ENCODE data around the gene PDLIM5. TPM values are rescaled to one million over a fixed set of nuclear protein-coding genes. Genes with fewer than 3 reads are reported as not detected.
A peak's percentile ranks its signal among the peaks of the same experiment; 100 is the strongest.
"Not testable (repeated sequence)": the region's sequence is repeated elsewhere in the genome, so short reads cannot be mapped to it uniquely, and the experiment has no call there.

The PDLIM5 gene
- total RNA-seq, 6 experiments from 2014 or later, result 152 to 240 (median 171) TPM

GRCh38 chr4:94507281-94507680 lies 55.5 kb downstream of the PDLIM5 start:
- TF ChIP-seq CTCF (IDR thresholded peaks at IDR 0.05), result no peak
- no peaks in the 10 kb centered on the region for H3K9me3 Mint-ChIP-seq
- DNase-seq, result no peak
- H3K36me3 Mint-ChIP-seq (ENCODE audit: low read depth), result peaks cover 35% of the 10 kb centered on the region
- H3K4me1 Mint-ChIP-seq (ENCODE audit: low read depth), result peaks cover 58% of the 10 kb centered on the region
- H3K27me3 Mint-ChIP-seq (ENCODE audit: insufficient read depth), result no peaks in the 10 kb centered on the region
- H3K4me3 Mint-ChIP-seq, result 0 out of 2 replicates have a peak overlapping the region, but pooled peaks have one; percentile 60
- H3K27ac Mint-ChIP-seq, result peak overlapping the region; percentile 91

- Mint-ChIP-seq H3K4me1 (ENCODE audit: low read depth) (peaks cover 60% of the 10 kb centered on the region), H3K27me3 (ENCODE audit: insufficient read depth) (no peaks in the 10 kb centered on the region), H3K9me3 (no peaks in the 10 kb centered on the region), H3K27ac (peak overlapping the region; percentile 91), H3K36me3 (ENCODE audit: low read depth) (peaks cover 39% of the 10 kb centered on the region), H3K4me3 (peak overlapping the region; percentile 60)
- no peak for TF ChIP-seq CTCF (IDR thresholded peaks at IDR 0.05)
- peak; percentile 84 for DNase-seq
Observed at GRCh38 chr4:94507708-94508107, 56.0 kb downstream of the PDLIM5 start.

GRCh38 chr4:94508296-94508695 lies 56.6 kb downstream of the PDLIM5 start:
- DNase-seq, result no peak
- Mint-ChIP-seq H3K27ac (peak overlapping the region; percentile 91), H3K4me1 (ENCODE audit: low read depth) (peaks cover 66% of the 10 kb centered on the region), H3K4me3 (peak overlapping the region; percentile 60), H3K36me3 (ENCODE audit: low read depth) (peaks cover 45% of the 10 kb centered on the region), H3K9me3 (peaks cover 5% of the 10 kb centered on the region; the same call in 1 of the 2 replicates), H3K27me3 (ENCODE audit: insufficient read depth) (no peaks in the 10 kb centered on the region)
- no peak for TF ChIP-seq CTCF (IDR thresholded peaks at IDR 0.05)

GRCh38 chr4:94508806-94509205 lies 57.1 kb downstream of the PDLIM5 start:
- peaks cover 10% of the 10 kb centered on the region; the same call in 1 of the 2 replicates for H3K9me3 Mint-ChIP-seq
- TF ChIP-seq CTCF (IDR thresholded peaks at IDR 0.05), result no peak
- H3K27me3 Mint-ChIP-seq (ENCODE audit: insufficient read depth), result no peaks in the 10 kb centered on the region
- H3K4me3 Mint-ChIP-seq, result peak overlapping the region; percentile 7
- no peak for DNase-seq
- H3K27ac Mint-ChIP-seq, result peak overlapping the region; percentile 91
- peaks cover 50% of the 10 kb centered on the region for H3K36me3 Mint-ChIP-seq (ENCODE audit: low read depth)
- peaks cover 71% of the 10 kb centered on the region for H3K4me1 Mint-ChIP-seq (ENCODE audit: low read depth)

GRCh38 chr4:94511591-94511990 lies 59.8 kb downstream of the PDLIM5 start:
- peaks cover 80% of the 10 kb centered on the region for H3K4me1 Mint-ChIP-seq (ENCODE audit: low read depth)
- no peak for TF ChIP-seq CTCF (IDR thresholded peaks at IDR 0.05)
- no peak overlapping the region for H3K27ac Mint-ChIP-seq
- no peak overlapping the region for H3K4me3 Mint-ChIP-seq
- H3K27me3 Mint-ChIP-seq (ENCODE audit: insufficient read depth), result no peaks in the 10 kb centered on the region; the same call in 1 of the 2 replicates
- peaks cover 42% of the 10 kb centered on the region for H3K36me3 Mint-ChIP-seq (ENCODE audit: low read depth)
- no peak for DNase-seq
- H3K9me3 Mint-ChIP-seq, result peaks cover 10% of the 10 kb centered on the region; the same call in 1 of the 2 replicates

- Mint-ChIP-seq H3K36me3 (ENCODE audit: low read depth) (peaks cover 44% of the 10 kb centered on the region), H3K4me1 (ENCODE audit: low read depth) (peaks cover 80% of the 10 kb centered on the region), H3K27ac (peak overlapping the region; percentile 0; the same call in 1 of the 2 replicates)
- H3K4me3 Mint-ChIP-seq; H3K9me3 Mint-ChIP-seq; H3K27me3 Mint-ChIP-seq (ENCODE audit: insufficient read depth); DNase-seq: not testable (repeated sequence)
Observed at GRCh38 chr4:94513532-94513931, 61.8 kb downstream of the PDLIM5 start.

Data from HFFc6 (cell line).